CD14-positive monocyte (primary cell): ENCODE measurements around the gene TRIM59. TPM values are rescaled to one million over a fixed set of nuclear protein-coding genes. Genes with fewer than 3 reads are reported as not detected.

Experiments used
- DNase-seq, 3 donors: peaks; one replicate each; pipeline ENCODE4 v3.0.0-alpha.2; 2011 to 2022
- H2AFZ ChIP-seq: 2 replicates; pipeline ENCODE4 v1.6.0; 2012; ENCODE audit warnings: mild to moderate bottlenecking, low read depth, low read length, inconsistent platforms; ENCODE audit not compliant: insufficient read depth, poor library complexity, severe bottlenecking
- H3K27ac ChIP-seq, 2 donors: 1 replicate in 1 of 2; 2 replicates in 1 of 2; pipeline ENCODE4 v1.5.1; 2012 to 2013; ENCODE audit warnings: low read length in 2 of 2, control low read depth in 1 of 2, inconsistent platforms in 1 of 2, low read depth in 1 of 2, mild to moderate bottlenecking in 1 of 2
- H3K27me3 ChIP-seq, 2 donors: one replicate each; pipeline versions ENCODE4 v1.6.0 to v1.6.1; 2011 to 2013; ENCODE audit warnings: low read length in 2 of 2; ENCODE audit not compliant: control insufficient read depth in 2 of 2, insufficient read depth in 2 of 2
- H3K36me3 ChIP-seq, 2 donors: replicated peaks in 1 of 2; 1 replicate in 1 of 2; 2 replicates in 1 of 2; pipeline versions ENCODE4 v1.5.1 to v1.6.1; 2012 to 2013; ENCODE audit warnings: low read length in 2 of 2, control low read depth in 1 of 2, inconsistent platforms in 1 of 2, mild to moderate bottlenecking in 1 of 2; ENCODE audit not compliant: insufficient read depth in 2 of 2, control insufficient read depth in 1 of 2
- H3K4me1 ChIP-seq, 2 donors: 1 replicate in 1 of 2; 2 replicates in 1 of 2; pipeline versions ENCODE4 v1.5.1 to v1.6.1; 2012 to 2013; ENCODE audit warnings: low read length in 2 of 2, control low read depth in 1 of 2, inconsistent platforms in 1 of 2, mild to moderate bottlenecking in 1 of 2, moderate library complexity in 1 of 2; ENCODE audit not compliant: insufficient read depth in 2 of 2, control insufficient read depth in 1 of 2
- H3K4me2 ChIP-seq: replicated peaks from 2 replicates; pipeline ENCODE3; 2012; ENCODE audit warnings: low read length, moderate library complexity, mild to moderate bottlenecking; ENCODE audit not compliant: poor library complexity, severe bottlenecking; ENCODE audit errors: extremely low read depth
- H3K4me3 ChIP-seq, 3 experiments: fragments of 200-600 bp in 1 of 3; sonication (generic) in 1 of 3; replicated peaks in 1 of 3; 1 replicate in 2 of 3; 2 replicates in 1 of 3; pipeline ENCODE4 v1.5.1; 2011 to 2013; ENCODE audit warnings: low read length in 3 of 3, mild to moderate bottlenecking in 3 of 3, control low read depth in 2 of 3, low read depth in 2 of 3, inconsistent platforms in 1 of 3, moderate library complexity in 1 of 3
- H3K79me2 ChIP-seq: 2 replicates; pipeline ENCODE4 v1.6.0; 2012; ENCODE audit warnings: mild to moderate bottlenecking, control low read depth, inconsistent platforms, low read length, moderate library complexity; ENCODE audit not compliant: insufficient read depth
- H3K9ac ChIP-seq: 2 replicates; pipeline ENCODE4 v1.6.0; 2017; ENCODE audit warnings: low read length, mild to moderate bottlenecking; ENCODE audit not compliant: insufficient read depth, poor library complexity, severe bottlenecking
- H3K9me3 ChIP-seq, 2 donors: replicated peaks in 1 of 2; 1 replicate in 1 of 2; 2 replicates in 1 of 2; pipeline versions ENCODE4 v1.5.1 to v1.6.1; 2012 to 2013; ENCODE audit warnings: low read length in 2 of 2, control low read depth in 1 of 2; ENCODE audit not compliant: control insufficient read depth in 1 of 2, insufficient read depth in 1 of 2
- H4K20me1 ChIP-seq: 2 replicates; pipeline ENCODE4 v1.6.0; 2012; ENCODE audit warnings: mild to moderate bottlenecking, low read length, control low read depth, moderate library complexity; ENCODE audit not compliant: insufficient read depth
- H3K27ac Mint-ChIP-seq, 7 donors: one replicate each; pipeline ENCODE4 v1.8.0; 2020; ENCODE audit warnings: mild to moderate bottlenecking in 7 of 7, mixed read lengths in 7 of 7, moderate library complexity in 6 of 7, inconsistent platforms in 2 of 7
- H3K27me3 Mint-ChIP-seq, 3 donors: one replicate each; pipeline ENCODE4 v1.8.0; 2021 to 2022; ENCODE audit warnings: low read depth in 3 of 3, mild to moderate bottlenecking in 3 of 3, mixed read lengths in 3 of 3, moderate library complexity in 3 of 3, inconsistent platforms in 1 of 3
- H3K36me3 Mint-ChIP-seq, 2 donors: one replicate each; pipeline ENCODE4 v1.8.0; 2020; ENCODE audit warnings: mixed read lengths in 2 of 2, inconsistent platforms in 1 of 2, mild to moderate bottlenecking in 1 of 2
- H3K4me1 Mint-ChIP-seq: one replicate; pipeline ENCODE4 v1.8.0; 2020; ENCODE audit warnings: mild to moderate bottlenecking, mixed read lengths
- H3K4me3 Mint-ChIP-seq, 2 donors: one replicate each; pipeline ENCODE4 v1.8.0; 2020; ENCODE audit warnings: mild to moderate bottlenecking in 2 of 2, mixed read lengths in 2 of 2, moderate library complexity in 1 of 2
- H3K9me3 Mint-ChIP-seq, 7 donors: one replicate each; pipeline ENCODE4 v1.8.0; 2020 to 2022; ENCODE audit warnings: mixed read lengths in 7 of 7, mild to moderate bottlenecking in 6 of 7, moderate library complexity in 6 of 7, inconsistent platforms in 2 of 7
- CTCF ChIP-seq: fragments of 200-600 bp; IDR thresholded peaks from one replicate; pipeline ENCODE4 v1.8.0; 2022; ENCODE audit warnings: antibody characterized with exemption, mild to moderate bottlenecking
- WGBS: methylation state at CpG from one replicate; pipeline ENCODE4 v1.1.5; 2013; ENCODE audit warnings: missing lambda C conversion rate; ENCODE audit not compliant: insufficient coverage; 5-methylcytosine and 5-hydroxymethylcytosine counted together
- intact Hi-C, 2 donors: fragments of 100-400 bp; cut with micrococcal nuclease; formaldehyde crosslinking; loops; one replicate each; pipeline versions ENCODE4 v1.15.0 to v1.15.1; 2023
- polyA plus RNA-seq, 3 donors: library from polyadenylated mRNA; depleted of rRNA in 1 of 3; unstranded in 2 of 3; stranded (reverse) in 1 of 3; fragments of 300-500 nt in 2 of 3; fragments of >200 nt in 1 of 3; fragmentation: Illumina TruSeq in 2 of 3; gene quantifications; 1 replicate in 2 of 3; 2 replicates in 1 of 3; pipeline ENCODE4 v1.2.3, GENCODE V29; 2012 to 2021

TRIM59 gene
- polyA plus RNA-seq, 3 donors, result 2.5 to 4.2 (median 4.2) TPM

GRCh38 chr3:160458151-160458550 is 8.6 kb upstream of the TRIM59 start:
- Histone ChIP-seq H2AFZ (no peak overlapping the region), H3K9me3 (no peaks in the 10 kb centered on the region), H3K27me3 (no peaks in the 10 kb centered on the region), H3K9ac (no peak overlapping the region), H3K4me1 (peaks cover 11% of the 10 kb centered on the region in 2 donors), H3K36me3 (no peaks in the 10 kb centered on the region), H3K4me3 (no peak overlapping the region), H3K27ac (no peak overlapping the region), H3K79me2 (no peaks in the 10 kb centered on the region), H4K20me1 (no peaks in the 10 kb centered on the region), H3K4me2 (no peak overlapping the region)
- intact Hi-C loops, result no loop called here
- Mint-ChIP-seq H3K4me3 (no peak overlapping the region), H3K36me3 (no peaks in the 10 kb centered on the region), H3K27ac (no peak overlapping the region), H3K27me3 (peaks cover 0 to 4% (median 2%) of the 10 kb centered on the region in 3 donors), H3K9me3 (no peaks in the 10 kb centered on the region), H3K4me1 (peaks cover 17% of the 10 kb centered on the region)
- TF ChIP-seq CTCF, result no peak
- no peak for DNase-seq
- 100% methylated on average over 2 of the region's 4 CpGs for WGBS

DNA sequence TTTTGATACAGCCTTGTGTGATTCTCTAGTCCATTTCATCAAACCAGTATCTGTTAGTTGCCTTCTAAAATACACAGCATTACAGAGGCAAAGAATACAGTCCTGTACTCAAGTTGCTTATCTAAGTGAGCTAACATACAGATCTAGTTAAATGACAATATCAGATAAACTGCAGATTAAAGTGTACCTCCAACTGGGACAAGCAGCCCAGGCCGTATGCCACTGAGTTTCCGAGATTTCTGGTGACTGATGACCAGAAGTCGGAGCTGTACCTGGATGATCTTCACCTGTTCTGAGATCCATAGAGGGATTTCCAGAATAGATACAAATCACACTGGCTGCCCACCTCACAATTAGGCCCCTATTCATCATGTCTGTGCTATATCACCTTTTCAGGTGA is 6.3 kb upstream of the TRIM59 start:
- no peak overlapping the region for H3K4me3 ChIP-seq
- no peaks in the 10 kb centered on the region for H3K27me3 ChIP-seq
- 100% methylated on average over 3 of the region's 3 CpGs for WGBS
- Mint-ChIP-seq H3K36me3 (no peaks in the 10 kb centered on the region), H3K4me3 (no peak overlapping the region), H3K27ac (no peak overlapping the region), H3K9me3 (peaks cover 0 to 5% (median 0%) of the 10 kb centered on the region in 7 donors), H3K27me3 (peaks cover 0 to 4% (median 2%) of the 10 kb centered on the region in 3 donors), H3K4me1 (peaks cover 17% of the 10 kb centered on the region)
- TF ChIP-seq CTCF, result no peak
- intact Hi-C loops, result no loop called here
- H4K20me1 ChIP-seq, result no peaks in the 10 kb centered on the region
- H3K4me1 ChIP-seq, result peaks cover 11% of the 10 kb centered on the region in 2 donors
- no peak overlapping the region for H3K27ac ChIP-seq
- no peak overlapping the region for H2AFZ ChIP-seq
- no peaks in the 10 kb centered on the region for H3K9me3 ChIP-seq
- DNase-seq, result no peak
- no peaks in the 10 kb centered on the region for H3K36me3 ChIP-seq
- no peak overlapping the region for H3K9ac ChIP-seq
- H3K79me2 ChIP-seq, result no peaks in the 10 kb centered on the region
- no peak overlapping the region for H3K4me2 ChIP-seq
